H1 (cell line): ENCODE results near the gene CDR2L. TPM values are rescaled to one million over a fixed set of nuclear protein-coding genes. Genes with fewer than 3 reads are reported as not detected.

Experiments
- CTCF ChIA-PET: fragments of 300-600 bp; sonication (Branson Sonifier 250); formaldehyde crosslinking; loops from one replicate; lab custom pipeline; 2021; ENCODE audit not compliant: partially characterized antibody; lab: Charles Lee
- POLR2A ChIA-PET: fragments of 300-600 bp; sonication (Branson Sonifier 250); formaldehyde crosslinking; loops from one replicate; lab custom pipeline; 2021; ENCODE audit warnings: inconsistent platforms; ENCODE audit not compliant: partially characterized antibody; lab: Charles Lee
- DNase-seq, 2 experiments: peaks; one replicate each; pipeline versions ENCODE4 v3.0.0 to v3.0.0-alpha.2; 2010 to 2022; ENCODE audit warnings: low spot score in 2 of 2, low read depth in 1 of 2, mixed read lengths in 1 of 2
- FAIRE-seq: peaks from 2 replicates; lab custom pipeline; 2011; peaks lifted over from hg19 to GRCh38; lab: Jason Lieb, UNC
- H2AFZ ChIP-seq: 2 replicates; pipeline ENCODE4 v1.8.1; 2012; ENCODE audit warnings: low read length, inconsistent platforms
- H2AK5ac ChIP-seq: 2 replicates; pipeline ENCODE4 v1.6.1; 2013; ENCODE audit warnings: low read depth, low read length
- H2BK120ac ChIP-seq: replicated peaks from 2 replicates; pipeline ENCODE3; 2013; ENCODE audit warnings: low read depth, low read length, inconsistent platforms
- H2BK12ac ChIP-seq: 2 replicates; pipeline ENCODE4 v1.6.1; 2013; ENCODE audit warnings: low read depth, low read length
- H2BK15ac ChIP-seq: 2 replicates; pipeline ENCODE4 v1.6.1; 2013; ENCODE audit warnings: low read length
- H2BK20ac ChIP-seq: 2 replicates; pipeline ENCODE4 v1.6.1; 2013; ENCODE audit warnings: low read length
- H2BK5ac ChIP-seq: 2 replicates; pipeline ENCODE4 v1.6.1; 2013; ENCODE audit warnings: low read depth, low read length
- H3K14ac ChIP-seq: 2 replicates; pipeline ENCODE4 v1.6.1; 2013; ENCODE audit warnings: inconsistent platforms; ENCODE audit not compliant: insufficient read length
- H3K18ac ChIP-seq: 2 replicates; pipeline ENCODE4 v1.6.1; 2013; ENCODE audit warnings: low read length; ENCODE audit errors: extremely low read depth
- H3K23ac ChIP-seq: 2 replicates; pipeline ENCODE4 v1.6.1; 2013; ENCODE audit warnings: inconsistent platforms; ENCODE audit not compliant: insufficient read length
- H3K23me2 ChIP-seq: 2 replicates; pipeline ENCODE4 v1.6.1; 2013; ENCODE audit warnings: low read depth, low read length
- H3K27ac ChIP-seq: 2 replicates; pipeline ENCODE4 v1.6.1; 2011; ENCODE audit warnings: low read depth, low read length, inconsistent platforms
- H3K27me3 ChIP-seq, 4 experiments: replicated peaks in 1 of 4; 1 replicate in 1 of 4; 2 replicates in 3 of 4; pipeline versions ENCODE4 v1.6.1 to v1.8.1; 2011 to 2013; ENCODE audit warnings: low read length in 3 of 4, mild to moderate bottlenecking in 3 of 4, inconsistent platforms in 2 of 4, mixed read lengths in 2 of 4, moderate library complexity in 1 of 4; ENCODE audit not compliant: control insufficient read depth in 3 of 4, insufficient read depth in 3 of 4; ENCODE audit errors: extremely low read depth in 1 of 4
- H3K36me3 ChIP-seq, 4 experiments: 2 replicates each; pipeline versions ENCODE4 v1.6.1 to v1.8.1; 2011 to 2013; ENCODE audit warnings: mild to moderate bottlenecking in 4 of 4, low read length in 3 of 4, moderate library complexity in 2 of 4, control low read depth in 1 of 4, inconsistent platforms in 1 of 4; ENCODE audit not compliant: insufficient read depth in 4 of 4, control insufficient read depth in 2 of 4
- H3K4ac ChIP-seq: replicated peaks from 2 replicates; pipeline ENCODE3; 2013; ENCODE audit warnings: low read length, low read depth, mixed read lengths, inconsistent platforms; ENCODE audit not compliant: insufficient read length
- H3K4me1 ChIP-seq, 4 experiments: replicated peaks in 1 of 4; 1 replicate in 1 of 4; 2 replicates in 3 of 4; pipeline versions ENCODE4 v1.6.1 to v1.8.1; 2011 to 2013; ENCODE audit warnings: low read length in 3 of 4, inconsistent platforms in 2 of 4, mixed read lengths in 1 of 4; ENCODE audit not compliant: insufficient read depth in 4 of 4, control insufficient read depth in 3 of 4
- H3K4me2 ChIP-seq, 2 experiments: 2 replicates each; pipeline versions ENCODE4 v1.6.1 to v1.8.1; 2011 to 2013; ENCODE audit warnings: low read depth in 2 of 2, low read length in 2 of 2, control low read depth in 1 of 2, inconsistent platforms in 1 of 2, mild to moderate bottlenecking in 1 of 2; ENCODE audit not compliant: insufficient read depth in 1 of 2
- H3K4me3 ChIP-seq, 4 experiments: fragments of 200-600, 300-600 bp in 1 of 4; sonication (generic), shearing (Covaris generic), sonication (Bioruptor Twin) in 1 of 4; 2 replicates each; pipeline versions ENCODE4 v1.5.1 to v1.8.1; 2011 to 2016; ENCODE audit warnings: low read length in 4 of 4, low read depth in 3 of 4, control low read depth in 2 of 4, inconsistent platforms in 2 of 4, mild to moderate bottlenecking in 2 of 4, mixed read lengths in 1 of 4, moderate library complexity in 1 of 4; ENCODE audit not compliant: insufficient read depth in 2 of 4; ENCODE audit errors: extremely low read depth in 1 of 4
- H3K56ac ChIP-seq: replicated peaks from 2 replicates; pipeline ENCODE3; 2013; ENCODE audit warnings: low read depth, mild to moderate bottlenecking, mixed read lengths, low read length, inconsistent platforms; ENCODE audit not compliant: insufficient read length
- H3K79me1 ChIP-seq: 2 replicates; pipeline ENCODE4 v1.6.1; 2013; ENCODE audit warnings: low read depth, low read length, control low read depth
- H3K79me2 ChIP-seq, 2 experiments: 2 replicates each; pipeline versions ENCODE4 v1.6.1 to v1.8.1; 2012 to 2013; ENCODE audit warnings: low read length in 2 of 2, mild to moderate bottlenecking in 2 of 2, inconsistent platforms in 1 of 2; ENCODE audit not compliant: insufficient read depth in 2 of 2, control insufficient read depth in 1 of 2
- H3K9ac ChIP-seq, 4 experiments: replicated peaks in 1 of 4; 1 replicate in 1 of 4; 2 replicates in 3 of 4; pipeline versions ENCODE4 v1.6.1 to v1.8.1; 2011 to 2013; ENCODE audit warnings: low read depth in 3 of 4, low read length in 3 of 4, control low read depth in 2 of 4, mild to moderate bottlenecking in 2 of 4, moderate library complexity in 2 of 4, inconsistent platforms in 1 of 4; ENCODE audit errors: extremely low read depth in 1 of 4
- H3K9me3 ChIP-seq, 2 experiments: 2 replicates each; pipeline versions ENCODE4 v1.6.1 to v1.8.1; 2012 to 2013; ENCODE audit warnings: mild to moderate bottlenecking in 2 of 2, moderate library complexity in 2 of 2, control low read depth in 1 of 2, inconsistent platforms in 1 of 2, low read depth in 1 of 2, low read length in 1 of 2, mixed read lengths in 1 of 2; ENCODE audit not compliant: insufficient read depth in 2 of 2
- H4K20me1 ChIP-seq, 2 experiments: replicated peaks in 1 of 2; 2 replicates each; pipeline versions ENCODE3 to v1.8.1; 2011 to 2013; ENCODE audit warnings: inconsistent platforms in 2 of 2, low read length in 2 of 2, mild to moderate bottlenecking in 1 of 2; ENCODE audit not compliant: insufficient read depth in 2 of 2, control insufficient read depth in 1 of 2
- H4K5ac ChIP-seq: 2 replicates; pipeline ENCODE4 v1.6.1; 2013; ENCODE audit warnings: low read length, low read depth, mixed read lengths, inconsistent platforms; ENCODE audit not compliant: insufficient read length
- H4K8ac ChIP-seq: 2 replicates; pipeline ENCODE4 v1.8.0; 2013; ENCODE audit warnings: mild to moderate bottlenecking, moderate library complexity, low read length, inconsistent platforms; ENCODE audit not compliant: insufficient read depth; ENCODE audit errors: extremely low read depth
- H4K91ac ChIP-seq: replicated peaks from 2 replicates; pipeline ENCODE3; 2013; ENCODE audit warnings: low read length, mixed read lengths, inconsistent platforms; ENCODE audit not compliant: insufficient read length
- GABPA ChIP-seq: IDR thresholded peaks from 2 replicates; pipeline ENCODE4 v1.6.1; 2011; ENCODE audit warnings: mild to moderate bottlenecking, low read length, moderate library complexity, borderline replicate concordance; ENCODE audit not compliant: insufficient read depth
- RAD21 ChIP-seq, 2 experiments: IDR thresholded peaks in 1 of 2; conservative IDR thresholded peaks in 1 of 2; 2 replicates each; pipeline ENCODE4 v1.6.1; 2011; ENCODE audit warnings: low read depth in 2 of 2, low read length in 2 of 2, improper control_type of control experiment in 1 of 2, inconsistent platforms in 1 of 2, mild to moderate bottlenecking in 1 of 2, moderate library complexity in 1 of 2
- SIN3A ChIP-seq, 2 experiments: IDR thresholded peaks in 1 of 2; conservative IDR thresholded peaks in 1 of 2; 2 replicates each; pipeline ENCODE4 v1.6.1; 2011 to 2012; ENCODE audit warnings: low read length in 2 of 2, improper control_type of control experiment in 1 of 2, low read depth in 1 of 2, mild to moderate bottlenecking in 1 of 2
- SIX5 ChIP-seq: IDR thresholded peaks from 2 replicates; pipeline ENCODE4 v1.6.1; 2011; ENCODE audit warnings: mild to moderate bottlenecking, low read depth, low read length
- SRF ChIP-seq: IDR thresholded peaks from 2 replicates; pipeline ENCODE4 v1.6.1; 2011; ENCODE audit warnings: mild to moderate bottlenecking, low read depth, low read length, moderate library complexity
- TEAD4 ChIP-seq: IDR thresholded peaks from 2 replicates; pipeline ENCODE4 v1.6.1; 2012; ENCODE audit warnings: low read depth, low read length, inconsistent platforms, mixed read lengths
- WGBS, 2 experiments: shearing (Covaris generic) in 1 of 2; methylation state at CpG; one replicate each; pipeline versions ENCODE4 v1.1.6 to v1.1.7; 2013 to 2015; ENCODE audit warnings: low lambda C conversion rate in 2 of 2, mixed read lengths in 2 of 2, inconsistent platforms in 1 of 2, low coverage in 1 of 2, missing lambda C conversion rate in 1 of 2; ENCODE audit not compliant: insufficient replicate concordance in 2 of 2, insufficient coverage in 1 of 2, insufficient read length in 1 of 2; ENCODE audit errors: extremely low coverage in 1 of 2, missing lambda C conversion rate in 1 of 2; 5-methylcytosine and 5-hydroxymethylcytosine counted together
- polyA plus RNA-seq, 7 experiments: library from polyadenylated mRNA; depleted of rRNA in 3 of 7; stranded (reverse) in 5 of 7; unstranded in 2 of 7; fragments of >200 nt in 5 of 7; fragments of 200-250 nt in 2 of 7; gene quantifications; 1 replicate in 5 of 7; 2 replicates in 1 of 7; 4 replicates in 1 of 7; pipeline versions ENCODE4 v1.2.1 to v1.2.3, GENCODE V29; 2011 to 2013; ENCODE audit warnings: missing spikeins in 2 of 7, mixed read lengths in 2 of 7
- total RNA-seq: library from RNA; stranded (reverse); fragmentation: NEBNext Ultra II Directional; extraction: Animal tissue kit (Norgen Biotek cat#: 25700); gene quantifications from 2 replicates; pipeline ENCODE4 v1.2.1, GENCODE V29; 2021
- TF ChIP-seq, protein P1 (sequence below): IDR thresholded peaks from 2 replicates; pipeline ENCODE4 v1.6.1; 2011; ENCODE audit warnings: low read length, improper control_type of control experiment

Gene CDR2L
- total and polyA plus RNA-seq, 2 of the 8 experiments (the other 6 are each of a cell fraction or from before 2014, with no cell fraction given): 20.4 to 38.1 TPM

GRCh38 chr17:74960570-74961342 lies 26.7 kb upstream of the CDR2L start:
- H3K4me2 ChIP-seq: no peak overlapping the region
- H3K4me1 ChIP-seq: peaks cover 0 to 7% (median 1%) of the 10 kb centered on the region in 4 experiments; a peak in 4 of 7 replicates
- peaks cover 0 to 5% (median 2%) of the 10 kb centered on the region in 4 experiments; a peak in 3 of 7 replicates for H3K27me3 ChIP-seq
- H3K9ac ChIP-seq: no peak overlapping the region
- WGBS, 2 experiments: 69% methylated on average over 15 of the region's 19 CpGs; no CpG with 5 or more reads in 1 of the 2 experiments
- H3K4ac ChIP-seq: no peak overlapping the region
- H3K23ac ChIP-seq: no peak overlapping the region
- H3K56ac ChIP-seq: no peak overlapping the region
- H3K18ac ChIP-seq: no peak overlapping the region
- no peaks in the 10 kb centered on the region for H3K36me3 ChIP-seq
- no peaks in the 10 kb centered on the region for H3K79me1 ChIP-seq
- no peak overlapping the region for H2BK15ac ChIP-seq
- H2AK5ac ChIP-seq: no peak overlapping the region
- no peak overlapping the region for H4K5ac ChIP-seq
- H4K8ac ChIP-seq: no peak overlapping the region
- DNase-seq (peak; percentile 54 to 84), FAIRE-seq (no peak)
- ChIA-PET POLR2A (interaction anchor here (0.6 to 2.5 kb wide), 9 partner anchors 8 to 202 kb away, joined by 3 to 37 read pairs (median 3); partner anchors contain the start of genes HID1, MRPL58 and OTOP2), CTCF (interaction anchor here (0.6 to 27.2 kb wide), 60 partner anchors 12 to 1503 kb away, joined by 3 to 1072 read pairs (median 5); partner anchors contain the start of genes ARMC7, CDR2L, FADS6 and HID1)
- H3K27ac ChIP-seq: no peak overlapping the region
- 0 out of 2 replicates have a peak, but pooled peaks cover 3% of the 10 kb centered on the region for H3K23me2 ChIP-seq
- no peak overlapping the region for H3K14ac ChIP-seq
- no peak overlapping the region for H2AFZ ChIP-seq
- H2BK12ac ChIP-seq: peak overlapping the region; percentile 12; the same call in 1 of the 2 replicates
- no peak overlapping the region for H2BK20ac ChIP-seq
- peaks cover 0 to 3% of the 10 kb centered on the region in 2 experiments for H4K20me1 ChIP-seq
- H3K9me3 ChIP-seq: no peaks in the 10 kb centered on the region
- no peak overlapping the region for H2BK120ac ChIP-seq
- H2BK5ac ChIP-seq: no peak overlapping the region; the same call in 1 of the 2 replicates
- H3K79me2 ChIP-seq: no peaks in the 10 kb centered on the region
- no peak overlapping the region for H4K91ac ChIP-seq
- no peak overlapping the region for H3K4me3 ChIP-seq
- TF ChIP-seq SIN3A (conservative IDR thresholded peaks at IDR 0.05 in 1 of 2, IDR thresholded peaks at IDR 0.05 in 1 of 2; ENCODE audit: low read depth in 1 of 2, low read length in 2 of 2) (peak in 1 of 2 experiments; percentile 67; a peak in 1 of 4 replicates), SIX5 (no peak), RAD21 (IDR thresholded peaks at IDR 0.05 in 1 of 2, conservative IDR thresholded peaks at IDR 0.05 in 1 of 2; ENCODE audit: low read depth in 2 of 2, low read length in 2 of 2) (peak; percentile 65 to 67), SRF (no peak), GABPA (no peak), TEAD4 (peak; percentile 43; the same call in 1 of the 2 replicates)
- TF ChIP-seq, protein P1, sequence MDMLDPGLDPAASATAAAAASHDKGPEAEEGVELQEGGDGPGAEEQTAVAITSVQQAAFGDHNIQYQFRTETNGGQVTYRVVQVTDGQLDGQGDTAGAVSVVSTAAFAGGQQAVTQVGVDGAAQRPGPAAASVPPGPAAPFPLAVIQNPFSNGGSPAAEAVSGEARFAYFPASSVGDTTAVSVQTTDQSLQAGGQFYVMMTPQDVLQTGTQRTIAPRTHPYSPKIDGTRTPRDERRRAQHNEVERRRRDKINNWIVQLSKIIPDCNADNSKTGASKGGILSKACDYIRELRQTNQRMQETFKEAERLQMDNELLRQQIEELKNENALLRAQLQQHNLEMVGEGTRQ: peak; percentile 80
